Measurements from ENCODE around the gene USP25.

USP25 gene

GRCh38 chr21:15713412-15713811 lies 16.4 kb upstream of the USP25 start:
- TF ChIP-seq CTCF (IDR thresholded peaks at IDR 0.05; ENCODE audit: low read depth, low read length, missing control alignments): no peak
- no peak for DNase-seq (ENCODE audit: extremely low read depth, low read depth)
- H3K4me3 ChIP-seq (replicated peaks; ENCODE audit: low read depth, low read length): no peak overlapping the region

GRCh38 chr21:15718711-15719110 lies 11.1 kb upstream of the USP25 start:
- no peak for DNase-seq (ENCODE audit: extremely low read depth, low read depth)
- TF ChIP-seq CTCF (IDR thresholded peaks at IDR 0.05; ENCODE audit: low read depth, low read length, missing control alignments): no peak
- H3K4me3 ChIP-seq (replicated peaks; ENCODE audit: low read depth, low read length): no peak overlapping the region

GRCh38 chr21:15719976-15720375 lies 9.8 kb upstream of the USP25 start:
- no peak for TF ChIP-seq CTCF (IDR thresholded peaks at IDR 0.05; ENCODE audit: low read depth, low read length, missing control alignments)
- no peak overlapping the region for H3K4me3 ChIP-seq (replicated peaks; ENCODE audit: low read depth, low read length)
- DNase-seq (ENCODE audit: extremely low read depth, low read depth): no peak

GRCh38 chr21:15722591-15723324 lies 7.0 kb upstream of the USP25 start:
- DNase-seq (ENCODE audit: extremely low read depth, low read depth): no peak
- TF ChIP-seq CTCF (IDR thresholded peaks at IDR 0.05; ENCODE audit: low read depth, low read length, missing control alignments): no peak
- no peak overlapping the region for H3K4me3 ChIP-seq (replicated peaks; ENCODE audit: low read depth, low read length)

- no peak overlapping the region for H3K4me3 ChIP-seq (replicated peaks; ENCODE audit: low read depth, low read length)
- TF ChIP-seq CTCF (IDR thresholded peaks at IDR 0.05; ENCODE audit: low read depth, low read length, missing control alignments): no peak
- DNase-seq (ENCODE audit: extremely low read depth, low read depth): no peak
These were observed 3.8 kb upstream of the USP25 start for GRCh38 chr21:15725949-15726348.

GRCh38 chr21:15728046-15728445 lies 1.7 kb upstream of the USP25 start:
- TF ChIP-seq CTCF (IDR thresholded peaks at IDR 0.05; ENCODE audit: low read depth, low read length, missing control alignments): no peak
- no peak overlapping the region for H3K4me3 ChIP-seq (replicated peaks; ENCODE audit: low read depth, low read length)
- DNase-seq (ENCODE audit: extremely low read depth, low read depth): no peak

GRCh38 chr21:15729346-15729673 lies 472 bp upstream of the USP25 start:
- no peak for TF ChIP-seq CTCF (IDR thresholded peaks at IDR 0.05; ENCODE audit: low read depth, low read length, missing control alignments)
- peak overlapping the region; percentile 93 for H3K4me3 ChIP-seq (replicated peaks; ENCODE audit: low read depth, low read length)
- DNase-seq (ENCODE audit: extremely low read depth, low read depth): no peak
